Psoas muscle (tissue), 8 donors: Measurements from ENCODE around the gene PCBP4. TPM values are rescaled to one million over a fixed set of nuclear protein-coding genes. Genes with fewer than 3 reads are reported as not detected.

Source experiments
- ATAC-seq, 4 donors: fragments of 200-7000 bp; cut with Tn5 transposase; one replicate each; pipeline ENCODE4 v1.9.1; 2020; ENCODE audit warnings: moderate library complexity in 3 of 4, mild to moderate bottlenecking in 2 of 4
- DNase-seq, 2 donors: peaks; one replicate each; pipeline ENCODE4 v3.0.0-alpha.2; 2020
- H3K27ac ChIP-seq: fragments of 200-600 bp; one replicate; pipeline ENCODE4 v1.8.0; 2022
- H3K27me3 ChIP-seq, 3 donors: fragments of 200-600 bp in 1 of 3; one replicate each; pipeline versions ENCODE4 v1.6.1 to v1.8.0; 2013 to 2022; ENCODE audit warnings: low read length in 2 of 3, mild to moderate bottlenecking in 2 of 3, moderate library complexity in 1 of 3; ENCODE audit not compliant: insufficient read depth in 3 of 3
- H3K36me3 ChIP-seq, 2 donors: fragments of 200-600 bp in 1 of 2; one replicate each; pipeline versions ENCODE4 v1.6.1 to v1.8.0; 2013 to 2022; ENCODE audit warnings: low read depth in 1 of 2, mild to moderate bottlenecking in 1 of 2, moderate library complexity in 1 of 2; ENCODE audit not compliant: insufficient read depth in 1 of 2
- H3K4me1 ChIP-seq: fragments of 200-600 bp; one replicate; pipeline ENCODE4 v1.8.0; 2022
- H3K4me3 ChIP-seq: fragments of 200-600 bp; one replicate; pipeline ENCODE4 v1.8.0; 2022; ENCODE audit warnings: mild to moderate bottlenecking
- H3K9me3 ChIP-seq: fragments of 200-600 bp; one replicate; pipeline ENCODE4 v1.8.0; 2022
- WGBS, 3 donors: extraction: QIAGEN DNeasy Blood & Tissue Kit; methylation state at CpG; one replicate each; pipeline versions ENCODE4 v1.1.6 to v1.1.7; 2013; 5-methylcytosine and 5-hydroxymethylcytosine counted together
- intact Hi-C, 2 donors: fragments of 100-400 bp; cut with DNase I; formaldehyde crosslinking; loops; one replicate each; pipeline versions ENCODE4 v1.11.0 to v1.14.2; 2022
- polyA plus RNA-seq, 3 donors: library from polyadenylated mRNA; stranded (reverse); fragments of 200-250 nt; gene quantifications; one replicate each; pipeline ENCODE4 v1.2.3, GENCODE V29; 2013
- total RNA-seq, 4 donors: library from RNA; stranded (reverse); fragmentation: NEBNext Ultra II Directional in 2 of 4; extraction: Animal tissue kit (Norgen Biotek cat#: 25700) in 2 of 4; gene quantifications; one replicate each; pipeline versions ENCODE4 v1.2.1 to v1.2.4, GENCODE V29; 2021 to 2023
- TF ChIP-seq, protein P1 (sequence below): fragments of 200-600 bp; IDR thresholded peaks from one replicate; pipeline ENCODE4 v1.8.0; 2022; ENCODE audit warnings: antibody characterized with exemption
- donor health status: healthy with polysubstance abuse.
- donor health status: DM: no; HTN: no; CAD: no; lungs with moderate emphysema.
- donor health status: Bipolar disorder and iron deficiency.
- donor health status: healthy.
- donor health status: DM: yes; HTN: yes; CAD: no.
- donor health status: DM: no; HTN: no; CAD: no.
- donor health status: DM: no; HTN: no; CAD: no.
- donor health status: DM: yes; HTN: yes; CAD: no.

The PCBP4 gene
- total and polyA plus RNA-seq, 7 donors = 36.0 to 161 (median 118) TPM

DNA sequence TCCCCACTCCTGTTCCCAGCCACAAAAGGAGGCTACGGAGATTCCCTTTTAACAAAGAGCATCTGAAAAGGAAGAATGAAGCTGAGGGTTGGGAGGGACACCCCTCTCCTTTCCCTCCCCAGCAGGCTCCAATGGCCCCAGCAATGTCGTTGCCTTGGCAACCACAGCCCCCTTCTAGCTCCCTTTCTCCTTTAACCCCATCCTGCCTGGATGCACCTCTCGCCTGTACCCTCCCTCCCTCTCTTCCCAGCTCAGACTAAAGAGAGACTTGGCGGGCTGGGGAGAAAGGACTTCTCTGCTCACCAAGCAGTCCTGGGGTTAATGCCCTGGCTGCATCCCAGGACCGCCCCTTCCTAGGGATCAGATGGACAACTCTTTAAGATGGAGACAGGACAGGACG is 35.5 kb upstream of the PCBP4 start:
- Histone ChIP-seq H3K27ac (no peak overlapping the region), H3K4me3 (no peak overlapping the region), H3K27me3 (no peaks in the 10 kb centered on the region), H3K9me3 (no peaks in the 10 kb centered on the region), H3K36me3 (no peaks in the 10 kb centered on the region), H3K4me1 (peaks cover 36% of the 10 kb centered on the region)
- DNase-seq = peak in 1 of 2 donors; percentile 12
- intact Hi-C loops = loop anchor here (2.0 to 10.0 kb wide), 4 partner anchors 55 to 342 kb away; partner anchors contain the start of gene DUSP7 (in 1 of the 2)
- no peak for ATAC-seq
- WGBS, 3 donors = 65 to 76% (median 74%) methylated on average over 6 of the region's 6 CpGs
- TF ChIP-seq, protein P1, sequence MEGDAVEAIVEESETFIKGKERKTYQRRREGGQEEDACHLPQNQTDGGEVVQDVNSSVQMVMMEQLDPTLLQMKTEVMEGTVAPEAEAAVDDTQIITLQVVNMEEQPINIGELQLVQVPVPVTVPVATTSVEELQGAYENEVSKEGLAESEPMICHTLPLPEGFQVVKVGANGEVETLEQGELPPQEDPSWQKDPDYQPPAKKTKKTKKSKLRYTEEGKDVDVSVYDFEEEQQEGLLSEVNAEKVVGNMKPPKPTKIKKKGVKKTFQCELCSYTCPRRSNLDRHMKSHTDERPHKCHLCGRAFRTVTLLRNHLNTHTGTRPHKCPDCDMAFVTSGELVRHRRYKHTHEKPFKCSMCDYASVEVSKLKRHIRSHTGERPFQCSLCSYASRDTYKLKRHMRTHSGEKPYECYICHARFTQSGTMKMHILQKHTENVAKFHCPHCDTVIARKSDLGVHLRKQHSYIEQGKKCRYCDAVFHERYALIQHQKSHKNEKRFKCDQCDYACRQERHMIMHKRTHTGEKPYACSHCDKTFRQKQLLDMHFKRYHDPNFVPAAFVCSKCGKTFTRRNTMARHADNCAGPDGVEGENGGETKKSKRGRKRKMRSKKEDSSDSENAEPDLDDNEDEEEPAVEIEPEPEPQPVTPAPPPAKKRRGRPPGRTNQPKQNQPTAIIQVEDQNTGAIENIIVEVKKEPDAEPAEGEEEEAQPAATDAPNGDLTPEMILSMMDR = no peak

GRCh38 chr3:52001443-52001974 is 34.3 kb upstream of the PCBP4 start:
- peak; percentile 81 to 86 (median 84) for ATAC-seq
- H3K36me3 ChIP-seq = no peaks in the 10 kb centered on the region
- intact Hi-C loops = loop anchor here (1.0 to 10.0 kb wide), 5 partner anchors 56 to 343 kb away; partner anchors contain the start of gene DUSP7 (in 1 of the 2)
- no peaks in the 10 kb centered on the region for H3K27me3 ChIP-seq
- no peaks in the 10 kb centered on the region for H3K9me3 ChIP-seq
- no peak overlapping the region for H3K4me3 ChIP-seq
- peak; percentile 77 to 89 for DNase-seq
- 1 to 2% (median 2%) methylated on average over 15 to 18 of the region's 18 CpGs for WGBS, 3 donors
- TF ChIP-seq, protein P1 = peak; percentile 92
- H3K4me1 ChIP-seq = peaks cover 26% of the 10 kb centered on the region
- H3K27ac ChIP-seq = no peak overlapping the region

GRCh38 chr3:51999846-52000245 is 32.6 kb upstream of the PCBP4 start:
- Histone ChIP-seq H3K36me3 (peaks cover under 1 to 3% of the 10 kb centered on the region in 2 donors), H3K27ac (no peak overlapping the region), H3K4me1 (peaks cover 12% of the 10 kb centered on the region), H3K27me3 (no peaks in the 10 kb centered on the region), H3K4me3 (no peak overlapping the region), H3K9me3 (no peaks in the 10 kb centered on the region)
- intact Hi-C loops = loop anchor here (5.0 to 10.0 kb wide), 3 partner anchors 57 to 345 kb away; partner anchors contain the start of gene DUSP7 (in 1 of the 2)
- DNase-seq = no peak
- WGBS, 3 donors = 76 to 85% (median 83%) methylated on average over 2 of the region's 2 CpGs
- TF ChIP-seq, protein P1 = no peak
- no peak for ATAC-seq

DNA sequence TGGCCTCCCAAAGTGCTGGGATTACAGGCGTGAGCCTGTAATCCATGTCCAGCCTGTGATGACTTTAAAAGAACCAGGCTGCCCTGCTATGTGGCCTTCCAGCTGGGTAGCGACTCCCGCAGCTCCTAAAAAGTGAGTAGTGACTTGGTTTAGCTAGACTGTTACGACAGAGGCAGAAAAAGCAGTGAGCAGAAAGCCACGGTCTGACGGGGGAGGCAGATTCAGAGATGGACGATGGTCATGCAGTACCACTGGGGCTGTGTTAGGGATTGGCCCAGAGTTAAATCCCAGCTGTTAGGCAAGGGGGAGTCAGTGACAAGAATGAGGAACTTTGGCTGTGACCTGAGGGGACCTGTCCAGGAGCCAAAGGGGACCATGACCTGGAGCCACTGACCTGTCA is 31.5 kb upstream of the PCBP4 start:
- WGBS, 3 donors = 59 to 65% (median 64%) methylated on average over 7 of the region's 7 CpGs
- H3K9me3 ChIP-seq = no peaks in the 10 kb centered on the region
- H3K4me3 ChIP-seq = no peak overlapping the region
- H3K36me3 ChIP-seq = peaks cover 10 to 14% of the 10 kb centered on the region in 2 donors
- intact Hi-C loops = no loop called here
- H3K4me1 ChIP-seq = peaks cover 13% of the 10 kb centered on the region
- DNase-seq (no peak), ATAC-seq (no peak)
- H3K27me3 ChIP-seq = no peaks in the 10 kb centered on the region
- no peak overlapping the region for H3K27ac ChIP-seq
- TF ChIP-seq, protein P1 = no peak
